ENCODE results near the gene PIGW. TPM values are rescaled to one million over a fixed set of nuclear protein-coding genes. Genes with fewer than 3 reads are reported as not detected.

PIGW gene
- total and polyA plus RNA-seq, 10 of the 15 experiments (the other 5 are each of a cell fraction or from before 2014, with no cell fraction given) = 6.0 to 31.5 (median 13.8) TPM

GRCh38 chr17:36506249-36506826 lies 28.4 kb upstream of the PIGW start:
- ChIA-PET SMC1A (ENCODE audit: uncharacterized antibody, unreplicated experiment) (interaction anchor here (0.6 to 1.5 kb wide), 2 partner anchors 18 to 68 kb away, joined by 3 to 4 read pairs; no protein-coding TSS in a partner anchor), CTCF (interaction anchor here (0.6 kb wide), 1 partner anchor 1044 kb away, joined by 4 read pairs; no protein-coding TSS in a partner anchor), RAD21 (ENCODE audit: unreplicated experiment) (no interaction called here), POLR2A (interaction anchor here (0.6 kb wide), 1 partner anchor 9 kb away, joined by 3 read pairs; no protein-coding TSS in a partner anchor)
- Histone ChIP-seq H3K9me3 (replicated peaks; ENCODE audit: control insufficient read depth, insufficient read depth, low read length) (no peaks in the 10 kb centered on the region), H3K36me3 (ENCODE audit: control insufficient read depth in 2 of 2, insufficient read depth in 2 of 2, low read length in 1 of 2) (peaks cover 17 to 21% of the 10 kb centered on the region in 2 experiments), H3K9ac (ENCODE audit: control insufficient read depth, insufficient read depth, low read length) (no peak overlapping the region), H4K20me1 (ENCODE audit: control insufficient read depth, insufficient read depth) (no peaks in the 10 kb centered on the region), H3K4me3 (no peak overlapping the region), H2AFZ (ENCODE audit: control insufficient read depth, low read depth, low read length) (no peak overlapping the region), H3K4me1 (ENCODE audit: control insufficient read depth, insufficient read depth, low read length) (no peaks in the 10 kb centered on the region), H3K4me2 (ENCODE audit: control insufficient read depth, insufficient read depth) (no peak overlapping the region), H3K27ac (ENCODE audit: control insufficient read depth, insufficient read depth) (no peak overlapping the region), H3K27me3 (replicated peaks in 1 of 2; ENCODE audit: control insufficient read depth in 2 of 2, insufficient read depth in 2 of 2, low read length in 1 of 2) (no peaks in the 10 kb centered on the region), H3K79me2 (ENCODE audit: control insufficient read depth, insufficient read depth, low read length) (no peaks in the 10 kb centered on the region)
- DNase-seq (ENCODE audit: low read depth, low spot score) = no peak
- no peak for ATAC-seq
- in situ Hi-C loops (cut with MboI) (no loop called here), intact Hi-C loops (cut with micrococcal nuclease; ENCODE audit: unreplicated experiment) (no loop called here)
- no peak for FAIRE-seq
- no TSS peak for BruUV-seq (replicated peaks)
- 77% methylated on average over 6 of the region's 6 CpGs for WGBS (ENCODE audit: insufficient coverage, insufficient replicate concordance, low lambda C conversion rate, missing lambda C conversion rate)
- TF ChIP-seq ZNF687 (IDR thresholded peaks at IDR 0.05) (no peak), RFX5 (IDR thresholded peaks at IDR 0.05; ENCODE audit: low read depth, low read length) (no peak), NR2F1 (conservative IDR thresholded peaks at IDR 0.05) (no peak), CREB1 (IDR thresholded peaks at IDR 0.05; ENCODE audit: low read depth) (no peak), RCOR1 (conservative IDR thresholded peaks at IDR 0.05; ENCODE audit: low read depth, low read length) (no peak)
